Calu3 (cell line): ENCODE results near the gene FAM107B. TPM values are rescaled to one million over a fixed set of nuclear protein-coding genes. Genes with fewer than 3 reads are reported as not detected.

ENCODE experiments used
- BruUV-seq: library from RNA; stranded (reverse); fragments of 400-500 nt; replicated peaks from 2 replicates; lab custom pipeline; 2021; lab: Mats Ljungman, UMichigan
- CTCF ChIA-PET: fragments of 300-600 bp; sonication (Branson Sonifier 250); formaldehyde crosslinking; loops from one replicate; lab custom pipeline; 2022; ENCODE audit warnings: antibody characterized with exemption; lab: Charles Lee
- DNase-seq: peaks from one replicate; pipeline ENCODE4 v3.0.0; 2022
- H3K27ac Mint-ChIP-seq: one replicate; pipeline ENCODE4 v1.8.0; 2022; ENCODE audit warnings: mixed read lengths; ENCODE audit not compliant: unreplicated experiment
- H3K27me3 Mint-ChIP-seq: one replicate; pipeline ENCODE4 v1.8.0; 2022; ENCODE audit warnings: mixed read lengths; ENCODE audit not compliant: unreplicated experiment
- H3K36me3 Mint-ChIP-seq: one replicate; pipeline ENCODE4 v1.8.0; 2022; ENCODE audit warnings: mild to moderate bottlenecking, moderate library complexity, mixed read lengths; ENCODE audit not compliant: insufficient read depth, unreplicated experiment
- H3K4me1 Mint-ChIP-seq: one replicate; pipeline ENCODE4 v1.8.0; 2022; ENCODE audit warnings: mild to moderate bottlenecking, low read depth, mixed read lengths; ENCODE audit not compliant: unreplicated experiment
- H3K4me3 Mint-ChIP-seq: one replicate; pipeline ENCODE4 v1.8.0; 2022; ENCODE audit warnings: mild to moderate bottlenecking, low read depth, moderate library complexity, mixed read lengths; ENCODE audit not compliant: unreplicated experiment
- H3K9me3 Mint-ChIP-seq: one replicate; pipeline ENCODE4 v1.8.0; 2022; ENCODE audit warnings: low read depth, mixed read lengths; ENCODE audit not compliant: unreplicated experiment
- CTCF ChIP-seq: fragments of 200-600 bp; IDR thresholded peaks from one replicate; pipeline ENCODE4 v1.8.0; 2022; ENCODE audit warnings: antibody characterized with exemption; ENCODE audit not compliant: unreplicated experiment
- intact Hi-C: fragments of 100-400 bp; cut with micrococcal nuclease; formaldehyde crosslinking; loops from one replicate; pipeline ENCODE4 v1.10.0; 2022; ENCODE audit not compliant: unreplicated experiment
- total RNA-seq: library from RNA; stranded (reverse); gene quantifications from 2 replicates; pipeline ENCODE4 v1.2.3, GENCODE V29; 2022

Gene FAM107B
- total RNA-seq, 1 experiment from 2014 or later: 168 TPM

DNA sequence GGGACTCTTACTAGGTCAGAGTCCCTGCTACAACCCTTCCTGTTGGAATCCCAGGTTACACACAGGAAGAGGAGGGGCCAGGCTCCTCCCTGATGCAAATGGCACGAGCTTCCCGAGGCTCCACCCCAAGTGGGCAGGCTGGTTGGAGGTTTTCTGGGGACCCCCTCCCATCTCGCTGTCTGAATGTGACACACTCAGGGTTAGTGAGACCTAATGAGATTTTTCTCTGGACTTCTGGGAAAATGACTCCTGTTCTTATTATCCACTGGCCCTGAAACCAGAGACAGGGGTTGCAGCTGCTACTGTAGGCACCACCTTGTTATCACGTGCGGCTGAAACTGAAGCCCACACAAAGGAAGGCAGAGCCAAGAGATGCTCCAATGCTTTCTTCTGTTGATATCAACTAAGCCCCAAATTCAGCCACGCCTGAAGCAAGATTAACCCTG, 103.3 kb downstream of the FAM107B start:
- Mint-ChIP-seq H3K9me3 (peaks cover 2% of the 10 kb centered on the region), H3K27me3 (no peaks in the 10 kb centered on the region), H3K36me3 (no peaks in the 10 kb centered on the region), H3K4me1 (peaks cover 61% of the 10 kb centered on the region), H3K27ac (no peak overlapping the region), H3K4me3 (no peak overlapping the region)
- CTCF ChIA-PET: no interaction called here
- intact Hi-C loops: loop anchor here (5.0 kb wide), 2 partner anchors 41 to 69 kb away; no protein-coding TSS in a partner anchor
- DNase-seq: no peak
- TF ChIP-seq CTCF: no peak
- BruUV-seq: no TSS peak

- Mint-ChIP-seq H3K4me1 (peaks cover 68% of the 10 kb centered on the region), H3K27ac (no peak overlapping the region), H3K9me3 (peaks cover 7% of the 10 kb centered on the region), H3K36me3 (no peaks in the 10 kb centered on the region), H3K4me3 (no peak overlapping the region), H3K27me3 (no peaks in the 10 kb centered on the region)
- intact Hi-C loops: loop anchor here (5.0 kb wide), 2 partner anchors 42 to 68 kb away; no protein-coding TSS in a partner anchor
- no peak for TF ChIP-seq CTCF
- CTCF ChIA-PET: no interaction called here
- no TSS peak for BruUV-seq
- no peak for DNase-seq
Measured at GRCh38 chr10:14670551-14671240, 104.0 kb downstream of the FAM107B start.

DNA sequence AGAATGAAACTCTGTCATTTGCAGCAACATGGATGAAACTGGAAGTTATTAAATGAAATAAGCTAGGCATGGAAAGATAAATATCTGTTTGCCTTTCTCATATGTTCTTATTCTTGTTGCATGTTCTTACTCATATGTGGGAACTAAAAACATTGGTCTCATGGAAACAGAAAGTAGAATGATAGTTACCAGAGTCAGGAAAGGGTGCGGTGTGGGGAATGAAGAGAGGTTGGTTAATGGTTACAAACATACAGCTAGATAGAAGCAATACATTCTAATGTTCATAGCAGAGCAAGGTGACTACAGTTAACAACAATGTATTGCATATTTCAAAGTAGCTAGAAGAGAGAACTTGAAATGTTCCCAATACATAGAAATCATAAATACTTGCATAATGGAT, 105.1 kb downstream of the FAM107B start:
- H3K9me3 Mint-ChIP-seq: peaks cover 7% of the 10 kb centered on the region
- H3K27ac Mint-ChIP-seq: no peak overlapping the region
- TF ChIP-seq CTCF: no peak
- DNase-seq: no peak
- intact Hi-C loops: no loop called here
- BruUV-seq: no TSS peak
- peaks cover 68% of the 10 kb centered on the region for H3K4me1 Mint-ChIP-seq
- no peaks in the 10 kb centered on the region for H3K27me3 Mint-ChIP-seq
- no peaks in the 10 kb centered on the region for H3K36me3 Mint-ChIP-seq
- CTCF ChIA-PET: interaction anchor here (0.9 kb wide), 1 partner anchor 11 kb away, joined by 4 read pairs; no protein-coding TSS in a partner anchor
- no peak overlapping the region for H3K4me3 Mint-ChIP-seq

DNA sequence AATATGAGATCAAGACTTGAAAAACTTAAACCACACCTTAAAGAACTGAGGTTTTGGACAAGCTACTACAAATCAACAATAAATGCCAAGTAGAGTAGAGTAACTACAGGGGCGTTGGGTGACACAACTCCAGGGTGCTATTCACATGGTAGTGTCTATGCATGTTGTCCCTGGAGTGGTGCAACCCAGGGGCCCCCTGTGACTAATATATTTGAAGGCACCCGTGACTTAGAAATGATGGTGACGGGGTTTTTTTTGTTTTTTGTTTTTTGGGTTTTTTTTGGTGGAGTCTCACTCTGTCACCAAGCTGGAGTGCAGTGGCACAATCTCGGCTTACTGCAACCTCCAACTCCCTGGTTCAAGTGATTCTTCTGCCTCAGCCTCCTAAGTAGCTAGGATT, 106.9 kb downstream of the FAM107B start:
- Mint-ChIP-seq H3K4me3 (no peak overlapping the region), H3K27ac (no peak overlapping the region), H3K9me3 (peaks cover 7% of the 10 kb centered on the region), H3K4me1 (peaks cover 54% of the 10 kb centered on the region), H3K36me3 (no peaks in the 10 kb centered on the region), H3K27me3 (no peaks in the 10 kb centered on the region)
- intact Hi-C loops: no loop called here
- no peak for DNase-seq
- no peak for TF ChIP-seq CTCF
- no TSS peak for BruUV-seq
- CTCF ChIA-PET: no interaction called here
